Keratinocyte (primary cell): ENCODE measurements around the gene BOLL.
"Not testable (repeated sequence)": the region's sequence is repeated elsewhere in the genome, so short reads cannot be mapped to it uniquely, and the experiment has no call there.

Experiments
- EZH2 ChIP-seq: IDR thresholded peaks from one replicate; pipeline ENCODE4 v1.6.1; 2012; ENCODE audit warnings: inconsistent platforms, mild to moderate bottlenecking, low read length, moderate library complexity
- TF ChIP-seq, protein P1 (sequence below), 3 experiments: IDR thresholded peaks in 1 of 3; conservative IDR thresholded peaks in 1 of 3; optimal IDR thresholded peaks in 1 of 3; 2 replicates in 2 of 3; 3 replicates in 1 of 3; pipeline versions ENCODE3 to v1.5.1; 2011; ENCODE audit warnings: low read length in 3 of 3, mild to moderate bottlenecking in 3 of 3, moderate library complexity in 2 of 3, control low read depth in 1 of 3, inconsistent platforms in 1 of 3; ENCODE audit not compliant: insufficient read depth in 2 of 3; ENCODE audit errors: extremely low read depth in 1 of 3

DNA sequence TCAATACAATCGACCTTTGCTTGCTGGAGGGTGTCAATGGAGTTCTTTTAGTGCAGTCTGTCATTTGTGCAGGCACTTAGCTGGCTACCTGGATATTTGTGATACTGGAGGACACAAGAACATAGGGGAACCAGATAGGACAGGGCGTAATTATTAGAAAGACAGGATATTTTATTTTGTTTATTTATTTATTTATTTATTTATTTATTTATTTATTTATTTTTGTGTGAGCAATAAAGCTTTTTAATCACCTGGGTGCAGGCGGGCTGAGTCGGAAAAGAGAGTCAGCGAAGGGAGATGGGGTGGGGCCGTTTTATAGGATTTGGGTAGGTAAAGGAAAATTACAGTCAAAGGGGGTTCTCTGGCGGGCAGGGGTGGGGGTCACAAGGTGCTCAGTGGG, 76.0 kb downstream of the BOLL start:
- TF ChIP-seq, protein P1, sequence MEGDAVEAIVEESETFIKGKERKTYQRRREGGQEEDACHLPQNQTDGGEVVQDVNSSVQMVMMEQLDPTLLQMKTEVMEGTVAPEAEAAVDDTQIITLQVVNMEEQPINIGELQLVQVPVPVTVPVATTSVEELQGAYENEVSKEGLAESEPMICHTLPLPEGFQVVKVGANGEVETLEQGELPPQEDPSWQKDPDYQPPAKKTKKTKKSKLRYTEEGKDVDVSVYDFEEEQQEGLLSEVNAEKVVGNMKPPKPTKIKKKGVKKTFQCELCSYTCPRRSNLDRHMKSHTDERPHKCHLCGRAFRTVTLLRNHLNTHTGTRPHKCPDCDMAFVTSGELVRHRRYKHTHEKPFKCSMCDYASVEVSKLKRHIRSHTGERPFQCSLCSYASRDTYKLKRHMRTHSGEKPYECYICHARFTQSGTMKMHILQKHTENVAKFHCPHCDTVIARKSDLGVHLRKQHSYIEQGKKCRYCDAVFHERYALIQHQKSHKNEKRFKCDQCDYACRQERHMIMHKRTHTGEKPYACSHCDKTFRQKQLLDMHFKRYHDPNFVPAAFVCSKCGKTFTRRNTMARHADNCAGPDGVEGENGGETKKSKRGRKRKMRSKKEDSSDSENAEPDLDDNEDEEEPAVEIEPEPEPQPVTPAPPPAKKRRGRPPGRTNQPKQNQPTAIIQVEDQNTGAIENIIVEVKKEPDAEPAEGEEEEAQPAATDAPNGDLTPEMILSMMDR (optimal IDR thresholded peaks at IDR 0.05 in 1 of 3, IDR thresholded peaks at IDR 0.05 in 1 of 3, conservative IDR thresholded peaks at IDR 0.05 in 1 of 3; ENCODE audit: extremely low read depth in 1 of 3, insufficient read depth in 2 of 3, low read length in 3 of 3) = not testable (repeated sequence)
- TF ChIP-seq EZH2 = not testable (repeated sequence)
